HepG2 (cell line): Measurements from ENCODE around the gene PDSS2. TPM values are rescaled to one million over a fixed set of nuclear protein-coding genes. Genes with fewer than 3 reads are reported as not detected.

Source experiments
- ATAC-seq: fragments of 200-7000 bp; cut with Tn5 transposase; 3 replicates; pipeline ENCODE4 v1.9.1; 2020; ENCODE audit warnings: mild to moderate bottlenecking, moderate library complexity
- BruUV-seq: library from RNA; stranded (reverse); fragments of 400-500 nt; replicated peaks from 2 replicates; lab custom pipeline; 2021; lab: Mats Ljungman, UMichigan
- CTCF ChIA-PET: fragments of 300-600 bp; formaldehyde crosslinking; extraction: SDS; loops from one replicate; lab custom pipeline; 2021; ENCODE audit warnings: low total read pairs, inconsistent platforms, low intra/inter-chr PET ratio; lab: Yijun Ruan, JAX
- POLR2A ChIA-PET: fragments of 350-600 bp; sonication (Branson Sonifier 250); formaldehyde crosslinking; loops from one replicate; lab custom pipeline; 2020; ENCODE audit warnings: antibody characterized with exemption, inconsistent platforms; lab: Yijun Ruan, JAX
- DNase-seq: peaks from one replicate; pipeline ENCODE4 v3.0.0-alpha.2; 2015; ENCODE audit warnings: low spot score
- FAIRE-seq: peaks from 3 replicates; lab custom pipeline; 2011; peaks lifted over from hg19 to GRCh38; lab: Jason Lieb, UNC
- H2AFZ ChIP-seq: one replicate; pipeline ENCODE4 v1.6.1; 2011; ENCODE audit warnings: low read length, inconsistent platforms
- H3K27ac ChIP-seq: fragments of 300-600 bp; 3 replicates; pipeline ENCODE4 v1.8.0; 2011; ENCODE audit warnings: mixed run types, mild to moderate bottlenecking, mixed read lengths, low read length, inconsistent platforms; ENCODE audit not compliant: insufficient read depth; ENCODE audit errors: extremely low read length
- H3K27me3 ChIP-seq, 2 experiments: fragments of 200-600 bp in 1 of 2; 2 replicates in 1 of 2; 3 replicates in 1 of 2; pipeline versions ENCODE4 v1.6.0 to v1.8.0; 2011; ENCODE audit warnings: low read length in 2 of 2, mild to moderate bottlenecking in 2 of 2, moderate library complexity in 2 of 2, inconsistent platforms in 1 of 2; ENCODE audit not compliant: insufficient read depth in 2 of 2, control insufficient read depth in 1 of 2
- H3K36me3 ChIP-seq, 2 experiments: fragments of 200-600 bp in 1 of 2; replicated peaks in 1 of 2; 2 replicates in 1 of 2; 3 replicates in 1 of 2; pipeline versions ENCODE4 v1.5.1 to v1.8.0; 2011; ENCODE audit warnings: low read length in 2 of 2, inconsistent platforms in 1 of 2; ENCODE audit not compliant: insufficient read depth in 2 of 2, control insufficient read depth in 1 of 2
- H3K4me1 ChIP-seq: 2 replicates; pipeline ENCODE4 v1.5.1; 2012; ENCODE audit warnings: low read length, inconsistent platforms; ENCODE audit not compliant: insufficient read depth
- H3K4me2 ChIP-seq: 2 replicates; pipeline ENCODE4 v1.6.0; 2011; ENCODE audit warnings: low read depth, low read length, inconsistent platforms
- H3K4me3 ChIP-seq, 3 experiments: fragments of 200-600 bp in 1 of 3; sonication (generic), shearing (Covaris generic) in 1 of 3; replicated peaks in 1 of 3; 2 replicates each; pipeline ENCODE4 v1.5.1; 2011 to 2016; ENCODE audit warnings: low read length in 3 of 3, inconsistent platforms in 2 of 3, low read depth in 2 of 3, mild to moderate bottlenecking in 2 of 3, control low read depth in 1 of 3, mixed read lengths in 1 of 3; ENCODE audit not compliant: insufficient read depth in 1 of 3
- H3K79me2 ChIP-seq: one replicate; pipeline ENCODE4 v1.6.1; 2011; ENCODE audit warnings: low read length, inconsistent platforms; ENCODE audit not compliant: insufficient read depth
- H3K9ac ChIP-seq: 2 replicates; pipeline ENCODE4 v1.6.0; 2011; ENCODE audit warnings: mild to moderate bottlenecking, low read depth, low read length, inconsistent platforms; ENCODE audit not compliant: insufficient read depth
- H3K9me3 ChIP-seq: 2 replicates; pipeline ENCODE4 v1.5.1; 2012; ENCODE audit warnings: mild to moderate bottlenecking, low read length
- H4K20me1 ChIP-seq: 2 replicates; pipeline ENCODE4 v1.6.0; 2011; ENCODE audit warnings: inconsistent platforms, mild to moderate bottlenecking, low read length, moderate library complexity; ENCODE audit not compliant: insufficient read depth
- RFX1 ChIP-seq: fragments of 450-650 bp; IDR thresholded peaks from 2 replicates; pipeline ENCODE4 v1.6.1; 2017
- RFX3 ChIP-seq: IDR thresholded peaks from 2 replicates; pipeline ENCODE4 v1.6.1; 2016; ENCODE audit warnings: missing biosample characterization, missing genetic modification reagents
- ZNF354B ChIP-seq: sonication (generic); formaldehyde crosslinking; IDR thresholded peaks from 2 replicates; pipeline ENCODE4 v1.8.0; 2022; ENCODE audit warnings: mild to moderate bottlenecking, missing genetic modification reagents
- WGBS: methylation state at CpG from one replicate; pipeline ENCODE4 v1.1.6; 2017; ENCODE audit warnings: low lambda C conversion rate; 5-methylcytosine and 5-hydroxymethylcytosine counted together
- in situ Hi-C: cut with HindIII; loops from 2 replicates; pipeline ENCODE4 v1.10.0; 2017; ENCODE audit warnings: low pct_unique_long_range_greater_than_20kb; ENCODE audit not compliant: extremely low pct_ligation_motif_present
- intact Hi-C: fragments of 100-400 bp; cut with micrococcal nuclease; formaldehyde crosslinking; loops from one replicate; pipeline ENCODE4 v1.10.0; 2022; ENCODE audit not compliant: unreplicated experiment
- polyA plus RNA-seq, 8 experiments: library from polyadenylated mRNA; depleted of rRNA in 3 of 8; stranded (reverse) in 7 of 8; unstranded in 1 of 8; fragments of >200 nt; fragmentation: Illumina TruSeq in 4 of 8; extraction: Trizol in 4 of 8; gene quantifications; 2 replicates each; pipeline versions ENCODE4 v1.2.1 to v1.2.3, GENCODE V29; 2011 to 2016; ENCODE audit warnings: low read depth in 4 of 8, missing spikeins in 1 of 8, mixed read lengths in 1 of 8; ENCODE audit not compliant: insufficient read depth in 1 of 8
- total RNA-seq, 5 experiments: library from RNA; depleted of rRNA; stranded (reverse); fragments of >200 nt; fragmentation: Illumina TruSeq; extraction: Trizol; gene quantifications; 2 replicates each; pipeline ENCODE4 v1.2.3, GENCODE V29; 2016; ENCODE audit warnings: low read depth in 1 of 5
- TF ChIP-seq, protein P1 (sequence below): IDR thresholded peaks from 2 replicates; pipeline ENCODE4 v1.6.1; 2016; ENCODE audit warnings: missing biosample characterization, missing genetic modification reagents, low read depth
- TF ChIP-seq, protein P2 (sequence below): sonication (generic); formaldehyde crosslinking; IDR thresholded peaks from 2 replicates; pipeline ENCODE4 v1.4.0; 2020; ENCODE audit warnings: missing genetic modification reagents
- TF ChIP-seq, protein P3 (sequence below): sonication (generic); formaldehyde crosslinking; IDR thresholded peaks from 2 replicates; pipeline ENCODE4 v1.5.0; 2020; ENCODE audit warnings: mild to moderate bottlenecking, missing genetic modification reagents

PDSS2 gene
- total and polyA plus RNA-seq, 2 of the 13 experiments (the other 11 are each of a cell fraction or from before 2014, with no cell fraction given) = 16.2 to 17.0 TPM

DNA sequence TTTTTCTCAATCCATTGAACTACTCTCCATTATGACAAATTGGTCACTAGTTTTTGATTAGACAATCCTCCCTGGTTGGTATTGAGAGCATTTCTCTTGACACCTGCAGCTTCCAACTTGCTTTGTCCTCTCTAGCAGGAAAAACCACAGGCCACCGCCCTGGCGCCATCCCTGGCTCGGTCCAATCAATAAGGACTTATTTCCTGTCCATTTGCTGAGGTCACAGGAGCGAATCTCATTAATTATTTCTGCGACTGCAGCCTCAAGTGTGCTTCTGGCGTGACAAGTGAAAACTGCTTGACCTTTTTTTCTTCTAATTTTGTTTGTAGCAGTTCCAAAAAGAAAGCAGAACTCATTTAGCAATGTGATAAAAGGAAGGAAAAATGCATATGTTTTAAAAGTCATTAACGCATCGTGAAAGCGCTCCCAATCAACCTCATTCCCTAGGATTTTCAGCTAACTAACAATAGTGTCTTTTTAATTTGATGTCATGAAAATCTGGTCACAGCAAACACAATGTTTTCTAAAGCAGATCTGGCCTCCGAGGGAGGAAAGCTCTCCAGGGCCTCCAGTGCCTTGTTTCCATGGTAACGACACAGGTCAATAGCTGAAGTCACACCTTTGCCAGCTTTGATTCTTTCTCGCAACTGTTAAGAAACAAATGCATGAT, 305.1 kb downstream of the PDSS2 start:
- in situ Hi-C loops (no loop called here), intact Hi-C loops (no loop called here)
- ChIA-PET POLR2A (no interaction called here), CTCF (no interaction called here)
- Histone ChIP-seq H3K4me2 (no peak overlapping the region), H3K36me3 (no peaks in the 10 kb centered on the region), H3K27ac (peak overlapping the region; percentile 28), H3K9ac (no peak overlapping the region), H2AFZ (no peak overlapping the region), H3K4me1 (peaks cover 44% of the 10 kb centered on the region), H3K9me3 (no peaks in the 10 kb centered on the region)
- WGBS = 85% methylated on average over 12 of the region's 12 CpGs
- BruUV-seq = no TSS peak
- DNase-seq = peak; percentile 33
- TF ChIP-seq ZNF354B (no peak), RFX3 (CRISPR knock-in tag) (peak; percentile 57; the same call in 1 of the 2 replicates), RFX1 (peak; percentile 65; the same call in 1 of the 2 replicates)
- TF ChIP-seq, protein P1, sequence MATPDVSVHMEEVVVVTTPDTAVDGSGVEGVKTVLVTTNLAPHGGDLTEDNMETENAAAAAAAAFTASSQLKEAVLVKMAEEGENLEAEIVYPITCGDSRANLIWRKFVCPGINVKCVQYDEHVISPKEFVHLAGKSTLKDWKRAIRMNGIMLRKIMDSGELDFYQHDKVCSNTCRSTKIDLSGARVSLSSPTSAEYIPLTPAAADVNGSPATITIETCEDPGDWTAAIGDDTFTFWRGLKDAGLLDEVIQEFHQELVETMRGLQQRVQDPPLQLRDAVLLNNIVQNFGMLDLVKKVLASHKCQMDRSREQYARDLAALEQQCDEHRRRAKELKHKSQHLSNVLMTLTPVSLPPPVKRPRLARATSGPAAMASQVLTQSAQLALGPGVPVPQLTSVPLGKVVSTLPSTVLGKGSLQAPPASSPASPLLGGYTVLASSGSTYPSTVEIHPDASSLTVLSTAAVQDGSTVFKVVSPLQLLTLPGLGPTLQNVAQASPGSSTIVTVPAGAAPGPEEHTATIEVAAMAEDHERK (CRISPR knock-in tag) = no peak
- TF ChIP-seq, protein P2, sequence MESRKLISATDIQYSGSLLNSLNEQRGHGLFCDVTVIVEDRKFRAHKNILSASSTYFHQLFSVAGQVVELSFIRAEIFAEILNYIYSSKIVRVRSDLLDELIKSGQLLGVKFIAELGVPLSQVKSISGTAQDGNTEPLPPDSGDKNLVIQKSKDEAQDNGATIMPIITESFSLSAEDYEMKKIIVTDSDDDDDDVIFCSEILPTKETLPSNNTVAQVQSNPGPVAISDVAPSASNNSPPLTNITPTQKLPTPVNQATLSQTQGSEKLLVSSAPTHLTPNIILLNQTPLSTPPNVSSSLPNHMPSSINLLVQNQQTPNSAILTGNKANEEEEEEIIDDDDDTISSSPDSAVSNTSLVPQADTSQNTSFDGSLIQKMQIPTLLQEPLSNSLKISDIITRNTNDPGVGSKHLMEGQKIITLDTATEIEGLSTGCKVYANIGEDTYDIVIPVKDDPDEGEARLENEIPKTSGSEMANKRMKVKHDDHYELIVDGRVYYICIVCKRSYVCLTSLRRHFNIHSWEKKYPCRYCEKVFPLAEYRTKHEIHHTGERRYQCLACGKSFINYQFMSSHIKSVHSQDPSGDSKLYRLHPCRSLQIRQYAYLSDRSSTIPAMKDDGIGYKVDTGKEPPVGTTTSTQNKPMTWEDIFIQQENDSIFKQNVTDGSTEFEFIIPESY (CRISPR knock-in tag) = peak; percentile 68
- TF ChIP-seq, protein P3, sequence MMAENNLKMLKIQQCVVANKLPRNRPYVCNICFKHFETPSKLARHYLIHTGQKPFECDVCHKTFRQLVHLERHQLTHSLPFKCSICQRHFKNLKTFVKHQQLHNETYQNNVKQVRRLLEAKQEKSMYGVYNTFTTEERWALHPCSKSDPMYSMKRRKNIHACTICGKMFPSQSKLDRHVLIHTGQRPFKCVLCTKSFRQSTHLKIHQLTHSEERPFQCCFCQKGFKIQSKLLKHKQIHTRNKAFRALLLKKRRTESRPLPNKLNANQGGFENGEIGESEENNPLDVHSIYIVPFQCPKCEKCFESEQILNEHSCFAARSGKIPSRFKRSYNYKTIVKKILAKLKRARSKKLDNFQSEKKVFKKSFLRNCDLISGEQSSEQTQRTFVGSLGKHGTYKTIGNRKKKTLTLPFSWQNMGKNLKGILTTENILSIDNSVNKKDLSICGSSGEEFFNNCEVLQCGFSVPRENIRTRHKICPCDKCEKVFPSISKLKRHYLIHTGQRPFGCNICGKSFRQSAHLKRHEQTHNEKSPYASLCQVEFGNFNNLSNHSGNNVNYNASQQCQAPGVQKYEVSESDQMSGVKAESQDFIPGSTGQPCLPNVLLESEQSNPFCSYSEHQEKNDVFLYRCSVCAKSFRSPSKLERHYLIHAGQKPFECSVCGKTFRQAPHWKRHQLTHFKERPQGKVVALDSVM (CRISPR knock-in tag) = peak; percentile 71
- TF ChIP-seq, all 625 proteins: peak for 4
- Histone ChIP-seq H3K79me2 (no peaks in the 10 kb centered on the region), H3K27me3 (no peaks in the 10 kb centered on the region), H3K4me3 (no peak overlapping the region), H4K20me1 (no peaks in the 10 kb centered on the region)
- ATAC-seq (no peak), FAIRE-seq (peak; percentile 77)
